Esophagus muscularis mucosa (tissue), 4 donors: ENCODE results near the gene HELZ. TPM values are rescaled to one million over a fixed set of nuclear protein-coding genes. Genes with fewer than 3 reads are reported as not detected.

Experiments
- DNase-seq: peaks from one replicate; pipeline ENCODE4 v3.0.0-alpha.2; 2017; ENCODE audit errors: extremely low spot score
- H3K27ac ChIP-seq, 4 donors: fragments of 200-600 bp; sonication (generic); replicated peaks in 1 of 4; 1 replicate in 3 of 4; 2 replicates in 1 of 4; pipeline ENCODE4 v1.5.1; 2016 to 2019; ENCODE audit warnings: mild to moderate bottlenecking in 1 of 4
- H3K27me3 ChIP-seq, 4 donors: fragments of 200-600 bp; sonication (generic); one replicate each; pipeline versions ENCODE4 v1.5.1 to v1.6.0; 2016 to 2019
- H3K36me3 ChIP-seq, 4 donors: fragments of 200-600 bp; sonication (generic); one replicate each; pipeline ENCODE4 v1.5.1; 2016 to 2019
- H3K4me1 ChIP-seq, 4 donors: fragments of 200-600 bp; sonication (generic); one replicate each; pipeline ENCODE4 v1.5.1; 2016 to 2019
- H3K4me3 ChIP-seq, 4 donors: fragments of 200-600 bp; sonication (generic); 1 replicate in 2 of 4; 2 replicates in 2 of 4; pipeline ENCODE4 v1.5.1; 2016 to 2019; ENCODE audit warnings: mild to moderate bottlenecking in 4 of 4, moderate library complexity in 1 of 4
- H3K9me3 ChIP-seq, 4 donors: fragments of 200-600 bp; sonication (generic); 1 replicate in 3 of 4; 2 replicates in 1 of 4; pipeline ENCODE4 v1.5.1; 2016 to 2019
- EP300 ChIP-seq: sonication (generic); formaldehyde crosslinking; IDR thresholded peaks from one replicate; pipeline ENCODE4 v1.6.1; 2017; ENCODE audit warnings: antibody characterized with exemption
- POLR2A ChIP-seq: fragments of 450-650 bp; IDR thresholded peaks from one replicate; pipeline ENCODE4 v1.6.1; 2017; ENCODE audit warnings: antibody characterized with exemption, moderate library complexity, mild to moderate bottlenecking, low read depth
- POLR2AphosphoS5 ChIP-seq, 2 donors: sonication (generic); formaldehyde crosslinking; IDR thresholded peaks; one replicate each; pipeline ENCODE4 v1.6.1; 2017; ENCODE audit warnings: antibody characterized with exemption in 2 of 2
- WGBS: methylation state at CpG from one replicate; pipeline ENCODE4 v1.1.5; 2018; 5-methylcytosine and 5-hydroxymethylcytosine counted together
- intact Hi-C: fragments of 100-400 bp; cut with DNase I; formaldehyde crosslinking; loops from one replicate; pipeline ENCODE4 v1.15.1; 2023
- total RNA-seq, 4 donors: library from RNA; depleted of rRNA; stranded (reverse); fragments of >200 nt; gene quantifications; one replicate each; pipeline versions ENCODE4 v1.1.0 to v1.2.1, GENCODE V29; 2016
- TF ChIP-seq, protein P1 (sequence below), 3 experiments: fragments of 200-600 bp in 2 of 3; fragments of 450-650 bp in 1 of 3; sonication (generic) in 2 of 3; IDR thresholded peaks; one replicate each; pipeline ENCODE4 v1.5.1; 2017 to 2019; ENCODE audit warnings: antibody characterized with exemption in 3 of 3, mild to moderate bottlenecking in 2 of 3, moderate library complexity in 1 of 3

Gene HELZ
- total RNA-seq, 4 donors from 2014 or later: 35.0 to 62.3 (median 45.8) TPM

DNA sequence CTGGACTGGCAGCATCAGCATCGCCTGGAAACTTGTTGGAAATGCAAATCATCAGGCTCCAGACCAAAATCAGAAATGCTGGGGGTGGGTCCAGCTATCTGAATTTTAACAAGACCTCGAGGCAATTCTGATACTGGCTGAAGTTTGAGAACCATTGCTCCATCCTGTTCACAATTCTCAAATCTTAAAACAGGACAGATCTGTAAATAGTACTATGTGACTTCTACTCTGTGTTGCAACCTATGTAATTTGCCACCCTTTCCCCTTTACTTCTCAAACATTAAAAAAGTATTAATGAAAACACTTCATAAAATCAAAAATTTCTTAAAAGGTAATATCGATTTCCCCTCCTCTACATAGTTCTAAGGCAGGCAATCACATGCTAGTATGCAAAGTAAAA, 172.1 kb downstream of the HELZ start:
- H3K36me3 ChIP-seq: peaks cover 0 to 18% (median 11%) of the 10 kb centered on the region in 4 donors
- DNase-seq: no peak
- 93% methylated on average over 3 of the region's 3 CpGs for WGBS
- no peak overlapping the region for H3K4me3 ChIP-seq
- H3K9me3 ChIP-seq: no peaks in the 10 kb centered on the region
- H3K27ac ChIP-seq: no peak overlapping the region
- intact Hi-C loops: no loop called here
- no peaks in the 10 kb centered on the region for H3K27me3 ChIP-seq
- TF ChIP-seq, protein P1, sequence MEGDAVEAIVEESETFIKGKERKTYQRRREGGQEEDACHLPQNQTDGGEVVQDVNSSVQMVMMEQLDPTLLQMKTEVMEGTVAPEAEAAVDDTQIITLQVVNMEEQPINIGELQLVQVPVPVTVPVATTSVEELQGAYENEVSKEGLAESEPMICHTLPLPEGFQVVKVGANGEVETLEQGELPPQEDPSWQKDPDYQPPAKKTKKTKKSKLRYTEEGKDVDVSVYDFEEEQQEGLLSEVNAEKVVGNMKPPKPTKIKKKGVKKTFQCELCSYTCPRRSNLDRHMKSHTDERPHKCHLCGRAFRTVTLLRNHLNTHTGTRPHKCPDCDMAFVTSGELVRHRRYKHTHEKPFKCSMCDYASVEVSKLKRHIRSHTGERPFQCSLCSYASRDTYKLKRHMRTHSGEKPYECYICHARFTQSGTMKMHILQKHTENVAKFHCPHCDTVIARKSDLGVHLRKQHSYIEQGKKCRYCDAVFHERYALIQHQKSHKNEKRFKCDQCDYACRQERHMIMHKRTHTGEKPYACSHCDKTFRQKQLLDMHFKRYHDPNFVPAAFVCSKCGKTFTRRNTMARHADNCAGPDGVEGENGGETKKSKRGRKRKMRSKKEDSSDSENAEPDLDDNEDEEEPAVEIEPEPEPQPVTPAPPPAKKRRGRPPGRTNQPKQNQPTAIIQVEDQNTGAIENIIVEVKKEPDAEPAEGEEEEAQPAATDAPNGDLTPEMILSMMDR (IDR thresholded peaks at IDR 0.05): no peak
- TF ChIP-seq POLR2AphosphoS5 (IDR thresholded peaks at IDR 0.05) (no peak), POLR2A (no peak), EP300 (no peak)
- no peaks in the 10 kb centered on the region for H3K4me1 ChIP-seq

DNA sequence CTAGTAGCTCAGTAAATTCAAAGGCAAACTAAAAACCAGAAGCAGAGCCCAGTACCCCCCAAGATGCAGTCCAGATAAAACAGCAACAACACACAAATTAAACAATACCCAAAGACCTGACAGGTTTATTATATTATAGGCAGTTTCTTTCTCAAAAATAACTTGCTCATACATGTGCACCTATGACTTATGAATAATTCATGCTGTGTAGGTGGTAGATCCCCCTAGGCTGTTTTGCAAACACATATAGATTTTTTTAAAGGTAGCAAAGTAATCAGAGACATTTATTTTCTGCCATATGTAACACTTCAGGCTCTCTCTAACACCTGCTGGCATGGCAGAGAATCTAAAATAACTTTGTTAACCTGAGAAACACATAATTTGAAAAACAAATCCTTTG, 173.4 kb downstream of the HELZ start:
- Histone ChIP-seq H3K27me3 (no peaks in the 10 kb centered on the region), H3K36me3 (peaks cover 0 to 10% (median 7%) of the 10 kb centered on the region in 4 donors), H3K4me3 (no peak overlapping the region), H3K9me3 (no peaks in the 10 kb centered on the region), H3K4me1 (no peaks in the 10 kb centered on the region), H3K27ac (no peak overlapping the region)
- DNase-seq: no peak
- intact Hi-C loops: no loop called here
- no peak for TF ChIP-seq POLR2AphosphoS5 (IDR thresholded peaks at IDR 0.05)
- TF ChIP-seq EP300: no peak
- TF ChIP-seq, protein P1 (IDR thresholded peaks at IDR 0.05): no peak
- no peak for TF ChIP-seq POLR2A

DNA sequence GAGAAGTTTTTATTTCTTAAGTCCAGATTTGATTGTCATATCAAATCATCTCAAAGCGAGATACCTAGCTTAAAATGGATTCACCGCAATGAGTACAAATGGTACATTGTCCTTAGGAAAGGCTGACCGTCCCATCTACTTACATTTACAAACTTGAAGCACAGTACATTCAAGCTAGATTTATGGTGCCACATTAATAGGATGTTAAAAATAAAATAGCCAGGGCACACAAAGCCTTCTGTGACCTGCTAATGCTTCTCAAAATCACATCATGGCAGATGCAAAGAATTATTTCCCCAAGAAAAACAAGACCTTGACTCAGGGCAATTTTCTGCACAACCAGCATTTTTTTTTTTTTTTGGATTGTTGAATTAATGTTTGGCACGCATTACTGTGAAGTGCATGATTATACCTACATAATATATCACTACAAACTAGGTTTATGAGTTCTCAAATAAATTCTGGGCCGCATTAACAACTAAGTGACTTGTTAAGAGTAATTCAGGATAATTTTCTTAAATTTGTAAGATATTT, 175.3 kb downstream of the HELZ start:
- WGBS: 93% methylated on average over 5 of the region's 5 CpGs
- Histone ChIP-seq H3K36me3 (peaks cover 0 to 6% (median 6%) of the 10 kb centered on the region in 4 donors), H3K4me3 (no peak overlapping the region), H3K27ac (no peak overlapping the region), H3K27me3 (no peaks in the 10 kb centered on the region), H3K4me1 (no peaks in the 10 kb centered on the region), H3K9me3 (no peaks in the 10 kb centered on the region)
- intact Hi-C loops: no loop called here
- DNase-seq: no peak
- TF ChIP-seq POLR2A: no peak

DNA sequence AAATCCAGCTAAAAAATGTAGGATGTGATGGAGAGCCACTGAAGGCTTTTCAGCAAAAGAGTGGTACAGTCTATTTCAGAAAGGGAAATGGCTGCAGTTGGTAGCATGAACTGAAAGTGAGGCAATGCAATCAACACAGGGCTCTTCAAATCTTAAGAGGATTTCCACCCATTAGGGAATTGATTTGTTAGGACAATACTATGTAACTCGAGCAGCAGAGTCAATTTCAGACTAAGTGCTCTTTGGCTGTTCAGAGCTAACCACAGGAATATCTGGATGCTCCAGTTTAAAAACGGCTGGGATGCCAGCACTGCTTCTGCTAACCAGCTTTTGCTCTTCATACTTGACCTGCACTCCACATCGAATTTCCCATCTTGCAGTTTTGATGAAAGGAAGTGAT, 176.0 kb downstream of the HELZ start:
- intact Hi-C loops: no loop called here

DNA sequence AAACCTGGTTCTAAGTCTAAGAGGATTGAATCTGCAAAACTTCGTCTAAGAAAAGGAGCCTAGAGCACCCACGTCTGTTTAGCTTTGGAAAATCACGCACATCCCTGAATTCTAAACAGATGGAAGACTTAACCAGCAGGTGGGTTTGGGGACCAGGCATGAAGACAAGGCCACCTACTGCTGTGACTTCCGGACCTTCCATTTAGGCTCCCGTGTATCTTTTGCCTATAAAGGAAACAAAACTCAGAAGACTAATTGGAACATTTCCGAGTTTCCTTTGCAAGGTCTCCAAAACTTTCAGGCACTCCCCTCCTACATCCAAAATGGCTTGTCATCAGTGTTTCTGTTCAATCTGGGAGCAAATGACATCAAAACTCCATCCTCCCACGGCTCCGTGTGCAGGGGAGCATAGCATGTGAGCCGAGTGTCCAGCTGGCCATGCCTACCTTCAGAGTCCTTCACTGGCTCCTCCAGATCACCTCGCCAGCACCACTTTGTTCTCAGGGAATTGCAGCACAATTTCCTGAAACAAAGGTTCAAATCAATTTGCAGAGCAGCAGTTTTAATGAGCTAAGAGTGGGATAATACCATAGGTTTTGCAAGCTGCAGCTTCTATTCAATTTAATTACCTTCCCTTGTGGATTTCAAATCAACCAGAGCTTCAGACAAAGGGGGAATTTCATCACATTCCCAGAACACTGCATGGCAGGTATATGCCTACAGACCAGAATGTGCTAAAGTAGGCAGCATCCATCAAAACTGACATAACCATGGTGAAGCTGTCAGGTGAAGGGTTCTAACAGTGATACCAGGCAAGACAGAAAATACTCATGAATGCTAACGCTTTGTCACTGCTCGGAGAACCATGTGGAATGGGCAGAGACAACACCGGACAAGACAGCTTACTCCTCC, 177.2 kb downstream of the HELZ start:
- Histone ChIP-seq H3K27ac (no peak overlapping the region), H3K36me3 (peaks cover 0 to 6% (median 3%) of the 10 kb centered on the region in 4 donors), H3K27me3 (no peaks in the 10 kb centered on the region), H3K4me3 (no peak overlapping the region), H3K9me3 (no peaks in the 10 kb centered on the region), H3K4me1 (no peaks in the 10 kb centered on the region)
- WGBS: 91% methylated on average over 13 of the region's 13 CpGs
- intact Hi-C loops: no loop called here
- TF ChIP-seq, protein P1 (IDR thresholded peaks at IDR 0.05): no peak
- TF ChIP-seq POLR2A (no peak), POLR2AphosphoS5 (IDR thresholded peaks at IDR 0.05) (no peak), EP300 (no peak)
- DNase-seq: no peak

More for the DNA sequence above, 176.0 kb downstream of the HELZ start:
- DNase-seq: no peak
- Histone ChIP-seq H3K36me3 (peaks cover 0 to 6% (median 5%) of the 10 kb centered on the region in 4 donors), H3K4me3 (no peak overlapping the region), H3K27ac (no peak overlapping the region), H3K4me1 (no peaks in the 10 kb centered on the region), H3K9me3 (no peaks in the 10 kb centered on the region), H3K27me3 (no peaks in the 10 kb centered on the region)
- WGBS: 70% methylated on average over 3 of the region's 3 CpGs
- TF ChIP-seq EP300 (no peak), POLR2AphosphoS5 (IDR thresholded peaks at IDR 0.05) (no peak), POLR2A (no peak)
- TF ChIP-seq, protein P1 (IDR thresholded peaks at IDR 0.05): no peak
